Astrocyte (in vitro differentiated cells and primary cell): ENCODE data around the gene NPY5R. TPM values are rescaled to one million over a fixed set of nuclear protein-coding genes. Genes with fewer than 3 reads are reported as not detected.

Experiments used
- DNase-seq: peaks from one replicate; pipeline ENCODE4 v3.0.0-alpha.2; 2010; ENCODE audit warnings: low read depth
- FAIRE-seq: peaks from 2 replicates; lab custom pipeline; 2011; peaks lifted over from hg19 to GRCh38; lab: Jason Lieb, UNC
- H2AFZ ChIP-seq: 2 replicates; pipeline ENCODE4 v1.6.0; 2012; ENCODE audit warnings: low read depth, low read length, inconsistent platforms
- H3K27ac ChIP-seq: 2 replicates; pipeline ENCODE4 v1.5.1; 2011; ENCODE audit warnings: low read depth, low read length, inconsistent platforms
- H3K27me3 ChIP-seq: 2 replicates; pipeline ENCODE4 v1.6.0; 2011; ENCODE audit warnings: low read length, inconsistent platforms; ENCODE audit not compliant: insufficient read depth
- H3K36me3 ChIP-seq: 2 replicates; pipeline ENCODE4 v1.5.1; 2011; ENCODE audit warnings: low read length, inconsistent platforms; ENCODE audit not compliant: insufficient read depth
- H3K4me1 ChIP-seq: 2 replicates; pipeline ENCODE4 v1.5.1; 2011; ENCODE audit warnings: low read length, inconsistent platforms; ENCODE audit not compliant: insufficient read depth
- H3K4me2 ChIP-seq: 2 replicates; pipeline ENCODE4 v1.6.0; 2012; ENCODE audit warnings: low read length, inconsistent platforms
- H3K4me3 ChIP-seq: 2 replicates; pipeline ENCODE4 v1.5.1; 2011; ENCODE audit warnings: low read depth, mild to moderate bottlenecking, low read length, inconsistent platforms; ENCODE audit not compliant: insufficient read depth
- H3K79me2 ChIP-seq: 2 replicates; pipeline ENCODE4 v1.6.0; 2012; ENCODE audit warnings: mild to moderate bottlenecking, low read length, inconsistent platforms; ENCODE audit not compliant: insufficient read depth
- H3K9ac ChIP-seq: 2 replicates; pipeline ENCODE4 v1.6.0; 2012; ENCODE audit warnings: mild to moderate bottlenecking, low read length, inconsistent platforms
- H3K9me3 ChIP-seq: 2 replicates; pipeline ENCODE4 v1.5.1; 2012; ENCODE audit warnings: low read depth, mild to moderate bottlenecking, low read length, inconsistent platforms; ENCODE audit not compliant: insufficient read depth
- H4K20me1 ChIP-seq: 2 replicates; pipeline ENCODE4 v1.6.0; 2012; ENCODE audit warnings: low read length, inconsistent platforms; ENCODE audit not compliant: insufficient read depth
- H3K27ac Mint-ChIP-seq: one replicate; pipeline ENCODE4 v1.8.0; 2021; ENCODE audit warnings: mild to moderate bottlenecking, mixed read lengths; ENCODE audit not compliant: unreplicated experiment
- H3K27me3 Mint-ChIP-seq: one replicate; pipeline ENCODE4 v1.8.0; 2021; ENCODE audit warnings: low read depth, mixed read lengths; ENCODE audit not compliant: unreplicated experiment
- H3K36me3 Mint-ChIP-seq: one replicate; pipeline ENCODE4 v1.8.0; 2021; ENCODE audit warnings: low read depth, mixed read lengths; ENCODE audit not compliant: unreplicated experiment
- H3K4me1 Mint-ChIP-seq: one replicate; pipeline ENCODE4 v1.8.0; 2021; ENCODE audit warnings: low read depth, mixed read lengths; ENCODE audit not compliant: unreplicated experiment
- H3K4me3 Mint-ChIP-seq: one replicate; pipeline ENCODE4 v1.8.0; 2021; ENCODE audit warnings: mild to moderate bottlenecking, moderate library complexity, mixed read lengths; ENCODE audit not compliant: unreplicated experiment
- H3K9me3 Mint-ChIP-seq: one replicate; pipeline ENCODE4 v1.8.0; 2021; ENCODE audit warnings: mild to moderate bottlenecking, mixed read lengths; ENCODE audit not compliant: unreplicated experiment
- EZH2 ChIP-seq: IDR thresholded peaks from 2 replicates; pipeline ENCODE4 v1.6.1; 2012; ENCODE audit warnings: mild to moderate bottlenecking, low read length, inconsistent platforms; ENCODE audit not compliant: insufficient read depth
- total RNA-seq: library from RNA; stranded (reverse); gene quantifications from 2 replicates; pipeline ENCODE4 v1.2.1, GENCODE V29; 2021
- TF ChIP-seq, protein P1 (sequence below): IDR thresholded peaks from 2 replicates; pipeline ENCODE4 v1.5.1; 2011; ENCODE audit warnings: low read depth, mild to moderate bottlenecking, inconsistent platforms, low read length, moderate library complexity; ENCODE audit not compliant: insufficient read depth

Gene NPY5R
- total RNA-seq, 1 donor from 2014 or later: not detected

- no peaks in the 10 kb centered on the region for H3K36me3 Mint-ChIP-seq
- no peaks in the 10 kb centered on the region for H3K9me3 Mint-ChIP-seq
- no peak overlapping the region for H3K27ac ChIP-seq
- H3K4me1 ChIP-seq: no peaks in the 10 kb centered on the region
- H3K9ac ChIP-seq: no peak overlapping the region
- H3K79me2 ChIP-seq: no peaks in the 10 kb centered on the region
- FAIRE-seq: no peak
- H3K4me1 Mint-ChIP-seq: no peaks in the 10 kb centered on the region
- no peak for DNase-seq
- TF ChIP-seq EZH2: no peak
- TF ChIP-seq, protein P1, sequence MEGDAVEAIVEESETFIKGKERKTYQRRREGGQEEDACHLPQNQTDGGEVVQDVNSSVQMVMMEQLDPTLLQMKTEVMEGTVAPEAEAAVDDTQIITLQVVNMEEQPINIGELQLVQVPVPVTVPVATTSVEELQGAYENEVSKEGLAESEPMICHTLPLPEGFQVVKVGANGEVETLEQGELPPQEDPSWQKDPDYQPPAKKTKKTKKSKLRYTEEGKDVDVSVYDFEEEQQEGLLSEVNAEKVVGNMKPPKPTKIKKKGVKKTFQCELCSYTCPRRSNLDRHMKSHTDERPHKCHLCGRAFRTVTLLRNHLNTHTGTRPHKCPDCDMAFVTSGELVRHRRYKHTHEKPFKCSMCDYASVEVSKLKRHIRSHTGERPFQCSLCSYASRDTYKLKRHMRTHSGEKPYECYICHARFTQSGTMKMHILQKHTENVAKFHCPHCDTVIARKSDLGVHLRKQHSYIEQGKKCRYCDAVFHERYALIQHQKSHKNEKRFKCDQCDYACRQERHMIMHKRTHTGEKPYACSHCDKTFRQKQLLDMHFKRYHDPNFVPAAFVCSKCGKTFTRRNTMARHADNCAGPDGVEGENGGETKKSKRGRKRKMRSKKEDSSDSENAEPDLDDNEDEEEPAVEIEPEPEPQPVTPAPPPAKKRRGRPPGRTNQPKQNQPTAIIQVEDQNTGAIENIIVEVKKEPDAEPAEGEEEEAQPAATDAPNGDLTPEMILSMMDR: no peak
- no peaks in the 10 kb centered on the region for H4K20me1 ChIP-seq
- H3K27me3 ChIP-seq: no peaks in the 10 kb centered on the region
- H3K9me3 ChIP-seq: no peaks in the 10 kb centered on the region
- H3K36me3 ChIP-seq: no peaks in the 10 kb centered on the region
- H3K27ac Mint-ChIP-seq: no peak overlapping the region
- no peak overlapping the region for H3K4me2 ChIP-seq
- H2AFZ ChIP-seq: no peak overlapping the region
- no peak overlapping the region for H3K4me3 ChIP-seq
- no peak overlapping the region for H3K4me3 Mint-ChIP-seq
- H3K27me3 Mint-ChIP-seq: no peaks in the 10 kb centered on the region
These were observed 12.4 kb downstream of the NPY5R start for GRCh38 chr4:163356104-163356503.

GRCh38 chr4:163367651-163368050 is 24.0 kb downstream of the NPY5R start:
- Histone ChIP-seq H4K20me1 (no peaks in the 10 kb centered on the region), H3K36me3 (no peaks in the 10 kb centered on the region), H3K9me3 (no peaks in the 10 kb centered on the region), H3K27me3 (no peaks in the 10 kb centered on the region), H3K79me2 (no peaks in the 10 kb centered on the region), H3K9ac (no peak overlapping the region), H2AFZ (no peak overlapping the region), H3K27ac (no peak overlapping the region), H3K4me3 (no peak overlapping the region), H3K4me1 (no peaks in the 10 kb centered on the region), H3K4me2 (no peak overlapping the region)
- Mint-ChIP-seq H3K27me3 (no peaks in the 10 kb centered on the region), H3K4me1 (peaks cover 4% of the 10 kb centered on the region), H3K4me3 (no peak overlapping the region), H3K36me3 (no peaks in the 10 kb centered on the region), H3K9me3 (no peaks in the 10 kb centered on the region), H3K27ac (no peak overlapping the region)
- FAIRE-seq (no peak), DNase-seq (no peak)
- TF ChIP-seq EZH2: no peak

DNA sequence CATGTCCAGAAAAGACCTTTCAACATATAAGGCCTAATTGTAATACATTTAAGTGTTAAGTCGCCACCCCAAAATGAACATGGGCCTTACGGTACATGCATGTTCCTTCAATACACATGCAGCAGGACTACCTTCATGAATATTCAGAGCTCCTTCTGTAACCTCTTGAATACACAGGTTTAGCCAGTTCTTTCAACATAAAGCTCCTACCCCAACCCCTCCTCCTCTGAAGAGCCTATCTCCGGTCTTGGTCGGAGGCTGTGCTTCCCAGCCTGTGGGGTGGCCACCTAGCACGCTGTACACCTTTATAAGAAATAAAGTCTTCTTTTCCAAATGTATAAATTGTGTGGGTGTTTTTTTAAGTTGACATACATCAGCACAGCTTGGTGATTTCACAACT is 28.3 kb downstream of the NPY5R start:
- H3K9ac ChIP-seq: no peak overlapping the region
- no peak overlapping the region for H2AFZ ChIP-seq

More for the DNA sequence above, 28.3 kb downstream of the NPY5R start:
- H3K9me3 Mint-ChIP-seq: no peaks in the 10 kb centered on the region
- no peaks in the 10 kb centered on the region for H3K27me3 ChIP-seq
- H3K4me1 ChIP-seq: no peaks in the 10 kb centered on the region
- no peak overlapping the region for H3K4me3 Mint-ChIP-seq
- H3K36me3 Mint-ChIP-seq: no peaks in the 10 kb centered on the region
- no peaks in the 10 kb centered on the region for H3K27me3 Mint-ChIP-seq
- DNase-seq (no peak), FAIRE-seq (no peak)
- H4K20me1 ChIP-seq: no peaks in the 10 kb centered on the region
- no peaks in the 10 kb centered on the region for H3K36me3 ChIP-seq
- no peaks in the 10 kb centered on the region for H3K9me3 ChIP-seq
- TF ChIP-seq, protein P1: no peak
- no peak for TF ChIP-seq EZH2
- H3K27ac ChIP-seq: no peak overlapping the region
- H3K79me2 ChIP-seq: no peaks in the 10 kb centered on the region
- no peak overlapping the region for H3K4me3 ChIP-seq
- H3K27ac Mint-ChIP-seq: no peak overlapping the region
- H3K4me2 ChIP-seq: no peak overlapping the region
- peaks cover 4% of the 10 kb centered on the region for H3K4me1 Mint-ChIP-seq
